Measurements from ENCODE around the gene RHOF.

Gene RHOF

GRCh38 chr12:121819212-121819949, 25.9 kb upstream of the RHOF start:
- no peak for DNase-seq

GRCh38 chr12:121817648-121818043, 24.2 kb upstream of the RHOF start:
- DNase-seq, result no peak

DNA sequence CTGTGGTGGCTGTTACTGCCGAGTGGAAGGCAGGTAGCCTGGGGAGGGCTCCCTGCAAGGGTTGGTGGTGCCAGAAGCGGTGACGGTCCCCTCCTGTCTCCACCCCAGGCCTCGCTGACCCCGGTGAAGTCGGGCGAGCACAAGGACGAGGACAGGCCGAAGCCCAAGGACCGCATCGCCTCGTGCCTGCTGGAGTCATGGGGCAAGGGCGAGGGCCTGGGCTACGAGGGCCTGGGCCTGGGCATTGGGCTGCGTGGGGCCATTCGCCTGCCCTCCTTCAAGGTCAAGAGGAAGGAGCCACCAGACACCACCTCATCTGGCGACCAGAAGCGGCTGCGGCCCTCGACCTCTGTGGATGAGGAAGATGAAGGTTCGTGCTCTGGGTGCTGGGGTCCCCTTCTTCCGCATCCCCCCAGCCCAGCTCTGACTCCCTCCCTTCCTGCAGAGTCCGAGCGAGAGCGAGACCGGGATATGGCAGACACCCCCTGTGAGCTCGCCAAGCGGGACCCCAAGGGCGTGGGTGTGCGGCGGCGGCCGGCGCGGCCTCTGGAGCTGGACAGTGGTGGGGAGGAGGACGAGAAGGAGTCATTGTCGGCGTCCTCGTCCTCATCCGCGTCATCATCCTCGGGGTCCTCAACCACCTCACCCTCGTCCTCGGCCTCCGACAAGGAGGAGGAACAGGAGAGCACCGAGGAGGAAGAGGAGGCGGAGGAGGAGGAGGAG, 23.6 kb upstream of the RHOF start:
- DNase-seq, result no peak

DNA sequence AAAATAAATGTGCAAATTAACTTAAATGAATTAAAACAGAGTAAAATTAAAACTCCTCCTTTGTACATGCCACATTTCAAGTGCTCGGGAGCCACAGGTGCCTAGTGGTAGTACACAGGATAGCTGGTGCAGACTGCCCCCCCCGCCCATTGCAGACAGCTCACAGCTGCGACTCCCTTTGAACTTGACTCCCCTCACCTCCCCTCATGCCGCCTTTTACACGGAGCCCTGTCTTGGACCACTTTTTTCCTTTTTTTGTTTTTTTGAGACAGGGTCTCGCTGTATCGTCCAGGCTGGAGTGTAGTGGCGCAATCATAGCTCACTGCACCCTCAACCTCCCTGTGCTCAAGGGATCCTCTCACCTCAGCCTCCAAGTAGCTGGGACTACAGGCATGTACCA, 21.8 kb upstream of the RHOF start:
- no peak for DNase-seq

DNA sequence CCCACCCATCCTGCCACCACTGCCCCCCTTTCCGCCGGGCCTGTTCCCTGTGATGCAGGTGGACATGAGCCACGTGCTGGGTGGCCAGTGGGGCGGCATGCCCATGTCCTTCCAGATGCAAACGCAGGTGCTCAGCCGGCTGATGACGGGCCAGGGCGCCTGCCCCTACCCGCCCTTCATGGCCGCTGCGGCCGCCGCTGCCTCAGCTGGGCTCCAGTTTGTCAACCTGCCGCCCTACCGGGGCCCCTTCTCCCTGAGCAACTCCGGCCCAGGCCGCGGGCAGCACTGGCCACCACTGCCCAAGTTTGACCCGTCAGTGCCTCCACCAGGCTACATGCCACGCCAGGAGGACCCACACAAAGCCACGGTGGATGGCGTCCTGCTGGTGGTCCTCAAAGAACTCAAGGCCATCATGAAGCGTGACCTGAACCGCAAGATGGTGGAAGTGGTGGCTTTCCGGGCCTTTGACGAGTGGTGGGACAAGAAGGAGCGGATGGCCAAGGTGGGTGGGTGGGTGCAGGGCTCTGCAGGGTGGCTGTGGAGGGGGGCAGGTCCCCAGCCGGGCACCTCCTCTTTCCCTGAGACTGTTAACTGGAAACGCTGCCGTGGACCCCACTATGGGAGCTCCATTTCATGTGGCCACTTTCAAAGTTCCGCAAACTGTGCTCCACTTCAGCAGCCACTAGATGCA, 21.1 kb upstream of the RHOF start:
- no peak for DNase-seq

GRCh38 chr12:121813951-121814350, 20.5 kb upstream of the RHOF start:
- DNase-seq, result no peak

GRCh38 chr12:121812921-121813896, 19.7 kb upstream of the RHOF start:
- no peak for DNase-seq

DNA sequence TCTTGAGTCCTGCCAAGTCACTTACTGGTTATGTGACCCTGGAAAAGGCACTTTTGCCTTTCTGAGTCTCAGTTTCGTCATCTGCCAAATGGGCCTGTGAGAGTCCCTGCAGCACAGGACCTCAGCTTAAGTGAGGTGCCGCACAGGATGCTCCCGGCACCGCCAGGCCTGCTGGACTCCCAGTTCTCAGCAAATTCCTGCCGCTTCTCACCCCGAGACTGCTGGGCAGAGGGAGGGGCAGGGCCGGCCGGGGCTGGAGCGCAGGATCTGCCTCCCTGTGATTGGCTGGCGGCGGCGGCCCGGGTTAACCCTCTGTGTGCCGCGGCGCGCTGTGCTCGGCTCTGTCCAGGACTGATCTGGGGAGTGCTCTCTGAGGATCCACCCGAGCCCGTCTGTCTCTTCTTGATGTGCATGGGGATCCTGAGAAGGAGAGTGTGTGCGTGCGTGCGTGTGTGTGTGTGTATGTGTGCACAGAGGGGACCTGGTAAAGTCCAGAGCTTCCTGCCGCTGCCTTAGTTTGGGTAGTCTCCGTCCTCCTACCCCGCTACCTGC, 18.9 kb upstream of the RHOF start:
- no peak for DNase-seq

DNA sequence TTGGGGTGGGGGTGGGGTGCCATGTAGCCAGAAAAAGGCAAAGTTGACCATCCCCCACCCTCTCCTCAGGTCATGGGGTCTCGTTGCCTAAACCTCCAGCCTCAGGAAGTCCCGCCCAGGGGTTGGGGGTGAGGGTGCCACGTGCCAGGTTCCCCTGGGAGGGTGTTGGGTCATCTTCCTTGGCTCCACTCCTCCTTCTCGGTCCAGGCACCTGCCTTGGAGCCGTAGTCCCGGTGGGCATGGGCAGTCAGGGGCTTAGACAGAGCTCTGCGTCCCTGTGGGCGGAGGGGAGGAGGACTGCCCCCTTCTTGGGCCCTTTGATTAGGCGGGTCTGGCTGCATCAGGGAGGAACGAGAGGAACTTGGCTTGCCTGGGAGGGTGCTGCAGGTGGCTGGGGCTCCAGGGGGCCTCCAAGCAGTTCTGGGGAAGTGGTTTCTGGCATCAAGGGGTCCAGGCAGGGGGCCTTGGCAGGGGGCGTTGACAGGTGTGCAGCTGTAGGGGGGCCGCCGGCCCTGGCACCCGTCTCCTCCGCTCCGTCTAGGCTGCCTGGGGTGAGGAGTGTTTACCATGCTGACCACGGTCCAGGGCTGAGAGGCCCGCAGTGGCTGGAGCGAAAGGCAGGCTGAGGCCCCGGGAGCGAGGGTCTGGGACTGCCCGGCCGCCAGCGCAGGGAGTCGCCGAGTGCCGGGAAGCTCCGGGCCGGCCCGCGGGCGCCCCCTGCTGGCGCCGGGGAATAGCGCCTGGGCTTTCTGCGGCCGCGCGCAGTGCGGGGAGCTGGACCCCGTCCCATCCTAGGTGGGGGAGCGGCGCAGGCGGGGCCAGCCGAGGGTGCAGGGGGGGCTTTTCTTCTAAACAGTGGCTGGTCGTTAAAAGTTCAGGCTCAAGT, 18.2 kb upstream of the RHOF start:
- no peak for DNase-seq

DNA sequence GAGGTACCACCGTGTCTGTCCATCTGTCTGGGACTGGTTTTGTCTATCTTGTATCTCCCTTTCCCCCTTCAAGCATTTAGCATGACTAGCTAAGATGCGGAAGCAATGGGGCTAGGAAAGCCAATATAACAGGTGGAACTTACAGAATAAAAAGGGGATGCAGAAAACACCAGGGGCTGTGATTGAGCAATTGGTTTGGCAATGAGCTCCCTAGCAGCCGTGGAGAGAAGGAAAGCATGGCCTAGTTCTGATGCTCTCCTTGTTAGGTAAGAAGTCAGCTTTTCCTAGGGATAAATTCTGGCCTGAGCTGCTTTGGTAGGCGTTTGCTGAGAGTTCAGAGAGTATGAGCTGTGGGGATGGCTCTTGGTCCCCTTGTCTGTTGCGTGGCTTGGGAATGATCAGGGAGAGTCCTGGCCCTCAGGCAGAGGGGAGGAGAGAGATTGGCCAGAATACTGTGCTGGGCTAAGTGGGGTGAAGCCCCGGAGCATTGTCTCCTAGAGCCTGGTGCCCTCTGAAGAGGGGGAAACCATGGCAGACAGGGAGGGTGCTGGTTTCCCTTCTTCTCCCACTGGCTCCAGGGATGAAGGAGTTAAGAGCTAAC, 17.4 kb upstream of the RHOF start:
- no peak for DNase-seq

DNA sequence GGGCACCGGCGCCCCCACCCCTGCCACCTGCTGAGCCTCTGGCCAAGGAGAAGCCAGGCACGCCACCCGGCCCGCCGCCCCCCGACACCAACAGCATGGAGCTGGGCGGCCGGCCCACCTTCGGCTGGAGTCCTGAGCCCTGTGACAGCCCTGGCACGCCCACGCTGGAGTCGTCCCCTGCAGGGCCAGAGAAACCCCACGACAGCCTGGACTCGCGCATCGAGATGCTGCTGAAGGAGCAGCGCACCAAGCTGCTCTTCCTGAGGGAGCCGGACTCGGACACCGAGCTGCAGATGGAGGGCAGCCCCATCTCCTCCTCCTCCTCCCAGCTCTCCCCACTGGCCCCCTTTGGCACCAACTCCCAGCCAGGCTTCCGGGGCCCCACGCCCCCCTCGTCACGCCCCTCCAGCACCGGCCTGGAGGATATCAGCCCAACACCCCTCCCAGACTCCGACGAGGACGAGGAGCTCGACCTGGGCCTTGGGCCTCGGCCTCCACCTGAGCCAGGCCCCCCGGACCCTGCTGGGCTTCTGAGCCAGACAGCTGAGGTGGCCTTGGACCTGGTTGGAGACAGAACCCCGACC, 16.8 kb upstream of the RHOF start:
- DNase-seq, result no peak

DNA sequence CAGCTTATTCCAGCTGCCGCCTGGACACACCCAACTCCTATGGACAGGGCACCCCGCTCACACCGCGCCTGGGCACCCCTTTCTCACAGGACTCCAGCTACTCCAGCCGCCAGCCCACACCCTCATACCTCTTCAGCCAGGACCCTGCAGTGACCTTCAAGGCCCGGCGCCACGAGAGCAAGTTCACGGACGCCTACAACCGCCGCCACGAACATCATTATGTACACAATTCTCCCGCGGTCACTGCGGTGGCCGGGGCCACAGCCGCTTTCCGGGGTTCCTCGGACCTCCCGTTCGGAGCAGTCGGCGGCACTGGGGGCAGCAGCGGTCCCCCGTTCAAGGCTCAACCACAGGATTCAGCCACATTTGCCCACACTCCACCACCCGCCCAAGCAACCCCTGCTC, 16.2 kb upstream of the RHOF start:
- DNase-seq, result no peak

- DNase-seq, result no peak
Observed at GRCh38 chr12:121808623-121809022, 15.1 kb upstream of the RHOF start.

- DNase-seq, result no peak
Observed at GRCh38 chr12:121807642-121808347, 14.3 kb upstream of the RHOF start.

DNA sequence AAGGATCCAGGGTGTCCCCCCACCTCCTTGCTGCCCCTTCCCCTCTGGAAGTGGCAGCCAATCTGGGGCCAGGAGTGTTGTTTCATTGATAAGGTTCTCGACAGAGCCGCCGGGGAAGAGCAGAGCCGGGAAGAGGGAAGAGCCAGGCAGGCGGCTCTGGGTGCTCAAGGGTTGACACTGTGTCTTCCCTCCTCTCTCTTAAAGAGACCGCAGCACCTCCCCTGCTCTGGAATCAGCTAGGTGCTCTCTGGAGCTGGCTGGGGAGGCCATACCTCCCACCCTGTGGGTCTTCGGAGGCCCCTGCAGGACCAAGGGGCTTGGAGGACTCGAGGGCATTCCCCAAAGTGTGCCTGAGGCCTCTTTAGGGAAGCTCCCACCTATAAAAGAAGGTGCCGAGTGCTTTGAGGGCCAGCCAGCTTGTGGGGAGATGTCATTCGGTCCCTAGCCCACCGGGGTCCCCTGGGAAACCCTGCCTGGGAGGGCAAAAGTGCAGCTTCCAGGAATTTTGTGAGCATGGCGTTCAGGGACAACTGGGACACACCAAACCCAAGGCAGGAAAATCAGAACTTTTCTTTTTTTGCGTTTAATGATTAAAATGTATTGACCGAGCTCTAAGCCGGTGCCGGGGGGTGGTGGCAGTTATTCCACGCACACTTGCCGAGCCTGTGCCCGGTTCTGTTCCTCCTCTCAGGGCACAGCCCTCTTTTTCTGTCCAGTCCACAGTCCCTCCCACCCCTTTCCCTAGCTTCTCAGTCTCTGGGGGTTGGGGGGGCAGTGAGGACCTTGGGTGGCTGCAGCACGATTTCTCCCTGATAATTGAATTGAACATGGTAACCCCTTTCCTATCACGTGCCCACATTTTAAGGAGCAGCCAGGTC, 13.3 kb upstream of the RHOF start:
- DNase-seq, result no peak

- no peak for DNase-seq
Observed at GRCh38 chr12:121806009-121806545, 12.6 kb upstream of the RHOF start.

GRCh38 chr12:121805171-121806008, 11.9 kb upstream of the RHOF start:
- no peak for DNase-seq

All from NCI-H1436 treated with DMSO at 0.1 percent for 48 hours (cell line).